Measurements from ENCODE around the gene NCOA5.

Gene NCOA5

DNA sequence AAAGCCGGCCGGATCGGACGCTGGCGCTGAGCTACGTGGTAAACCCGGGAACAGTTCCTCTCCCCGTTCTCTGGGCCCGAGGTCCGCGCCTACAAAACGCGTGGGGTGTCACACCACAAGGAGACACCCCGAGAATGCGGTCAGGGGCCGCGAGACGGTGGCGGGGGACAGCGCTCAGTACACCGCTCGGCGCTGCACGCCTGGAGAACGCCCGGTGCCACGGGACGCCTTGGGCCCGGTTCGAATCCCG lies 670 bp downstream of the NCOA5 start:
- FAIRE-seq: no peak

DNA sequence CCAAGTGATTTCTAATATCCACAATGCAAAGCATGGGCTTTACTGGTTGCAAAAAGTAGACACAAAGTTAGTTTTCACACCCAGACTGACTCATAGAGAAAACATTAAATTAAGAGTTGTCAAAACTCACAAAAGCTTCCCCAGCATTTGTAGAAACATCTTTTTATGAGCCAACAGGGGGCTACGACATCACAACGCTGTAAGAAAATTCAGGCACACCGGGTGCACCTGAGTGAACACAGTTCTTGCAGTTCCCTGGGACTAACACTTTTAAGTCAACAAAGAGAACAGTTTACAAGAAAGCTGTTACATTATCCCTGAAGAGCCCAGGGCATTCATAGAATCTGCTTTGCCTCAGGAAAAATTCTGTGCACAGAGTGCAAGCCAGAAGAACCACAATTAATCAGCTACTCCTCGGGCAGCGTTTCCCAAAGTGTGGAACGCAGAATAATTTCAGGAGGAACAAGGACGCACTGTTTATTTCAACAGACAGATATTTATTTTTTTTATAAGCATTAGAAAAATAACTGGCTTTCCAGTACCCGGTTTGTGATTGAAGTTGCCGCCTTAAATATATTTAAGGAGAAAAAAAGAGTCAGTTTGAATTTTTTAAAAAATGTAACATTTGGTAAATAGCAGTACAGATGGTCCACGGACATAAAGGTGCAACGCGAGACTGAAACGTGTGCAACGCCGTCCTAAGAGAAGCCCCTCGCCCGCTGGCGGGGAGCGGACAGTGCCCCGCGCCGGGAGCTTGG lies 1.2 kb downstream of the NCOA5 start:
- no peak for FAIRE-seq

DNA sequence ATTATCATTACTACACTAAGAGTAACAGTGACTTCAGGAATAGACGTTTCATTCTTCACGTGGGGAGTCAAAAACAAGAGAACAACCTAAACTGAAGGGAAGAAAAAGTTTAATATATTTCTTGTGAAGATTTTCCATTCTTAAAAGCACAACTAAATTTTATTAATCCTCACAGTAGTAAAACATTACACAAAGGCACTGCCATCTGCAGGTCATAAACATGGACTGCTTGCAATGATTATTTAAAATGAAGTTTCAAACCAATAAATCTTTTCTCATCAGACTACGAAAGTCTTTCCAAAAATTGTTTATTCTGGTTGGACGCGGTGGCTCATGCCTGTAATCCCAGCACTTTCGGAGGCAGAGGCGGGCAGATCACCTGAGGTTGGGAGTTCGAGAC lies 2.6 kb downstream of the NCOA5 start:
- FAIRE-seq: no peak

DNA sequence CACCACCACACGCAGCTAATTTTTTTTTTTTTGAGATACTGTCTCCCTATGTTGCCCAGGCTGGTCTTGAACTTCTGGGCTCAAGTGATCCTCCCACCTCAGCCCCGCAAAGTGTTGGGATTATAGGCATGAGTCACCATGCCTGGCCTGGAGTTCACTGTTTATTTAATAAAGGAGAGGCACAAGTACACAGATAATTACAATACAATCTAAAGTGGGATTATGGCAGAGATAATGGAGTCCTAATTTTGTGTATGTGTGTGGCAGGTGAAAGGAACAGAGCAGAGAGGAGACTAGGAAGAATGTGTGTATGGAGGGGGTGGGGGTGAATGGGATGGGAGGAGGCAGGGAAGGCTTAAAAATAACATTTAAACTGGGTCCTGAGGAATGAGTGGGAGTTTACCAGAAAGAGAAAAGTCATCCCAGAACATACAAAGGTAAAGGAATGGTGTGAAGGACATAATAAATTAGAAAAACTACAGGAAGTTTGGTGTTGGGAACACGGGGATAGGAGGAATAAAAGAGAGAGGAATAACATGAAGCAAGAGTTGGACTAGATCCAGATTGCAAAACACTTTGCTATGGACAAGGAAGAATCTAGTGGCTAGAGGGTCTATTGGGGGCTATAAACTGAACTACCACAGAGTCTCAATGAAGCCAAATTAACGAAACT lies 4.4 kb downstream of the NCOA5 start:
- no peak for FAIRE-seq

DNA sequence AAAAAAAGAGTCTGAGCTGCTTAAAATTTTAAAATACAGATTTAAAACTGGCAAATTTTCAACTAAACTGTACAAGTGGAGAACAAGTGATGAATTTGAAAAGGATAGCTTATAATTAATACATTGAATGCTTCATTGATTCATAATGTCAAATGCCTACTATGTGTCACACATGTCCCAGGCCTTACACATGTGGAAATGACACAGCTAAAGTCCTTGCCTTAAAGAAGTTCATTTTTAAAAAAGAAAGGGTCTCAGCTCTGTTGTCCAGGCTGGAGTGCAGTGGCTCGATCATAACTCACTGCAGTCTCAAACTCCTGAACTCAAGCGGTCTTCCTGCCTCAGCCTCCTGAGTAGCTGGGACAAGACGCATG lies 5.0 kb downstream of the NCOA5 start:
- no peak for FAIRE-seq

DNA sequence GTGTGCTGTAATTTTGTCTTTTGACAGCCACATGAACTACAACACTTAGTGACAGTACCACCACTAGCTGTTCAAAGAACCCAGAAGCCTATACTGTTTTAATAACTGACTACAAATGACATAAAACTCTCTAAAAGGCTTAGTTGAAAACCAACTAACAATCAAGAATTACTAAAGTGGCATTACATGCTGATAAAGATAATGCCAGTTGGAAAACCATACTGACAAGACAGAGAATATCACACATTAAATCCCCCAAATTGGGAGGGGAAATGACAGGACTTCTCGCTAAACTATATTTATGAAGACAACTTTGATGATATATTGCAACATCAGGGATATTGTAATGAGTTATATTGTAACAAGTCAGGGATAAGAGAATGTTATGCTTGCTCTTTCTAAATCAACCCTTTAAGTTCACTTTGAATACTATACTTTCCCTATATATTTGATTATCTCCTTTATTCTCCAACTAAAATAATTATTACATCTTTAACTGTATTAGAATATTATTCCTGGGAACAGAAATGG lies 6.2 kb downstream of the NCOA5 start:
- FAIRE-seq: no peak

DNA sequence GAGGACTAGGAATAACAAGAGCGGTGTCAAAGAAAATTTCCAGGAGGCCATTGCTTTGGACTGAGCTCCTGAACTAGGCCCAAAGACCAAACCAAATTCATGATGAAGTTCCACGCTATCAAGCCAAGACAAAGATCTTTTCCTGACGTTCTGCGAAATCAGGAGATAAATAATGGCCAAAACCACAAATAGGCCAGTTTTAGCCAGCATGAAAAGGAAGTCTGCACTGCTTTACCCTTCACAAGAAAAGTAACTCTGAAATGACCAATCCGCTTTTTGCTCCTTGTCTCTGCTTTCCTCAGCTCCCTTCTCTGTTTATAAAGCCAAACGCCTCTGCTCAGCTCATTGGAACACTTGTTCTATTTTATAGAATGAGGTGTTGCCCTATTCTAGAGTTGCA lies 6.7 kb downstream of the NCOA5 start:
- FAIRE-seq: no peak

DNA sequence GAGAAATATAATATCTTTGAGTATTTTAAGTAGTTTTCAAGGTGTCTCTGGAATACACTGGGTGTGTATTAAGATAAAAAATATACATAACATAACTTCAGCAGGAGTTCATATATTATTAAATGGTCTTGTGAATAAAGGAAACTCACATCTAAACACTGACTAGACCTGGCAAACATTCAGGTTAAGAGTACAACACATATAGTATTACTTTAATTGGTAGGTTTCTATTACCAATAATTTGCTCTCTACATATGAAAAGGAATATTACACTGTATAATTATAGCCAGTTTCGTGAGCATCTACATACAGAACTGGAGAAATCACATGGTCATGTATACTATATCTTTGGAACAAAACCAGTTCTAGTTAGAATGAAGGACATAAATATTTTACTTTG lies 8.7 kb downstream of the NCOA5 start:
- no peak for FAIRE-seq

DNA sequence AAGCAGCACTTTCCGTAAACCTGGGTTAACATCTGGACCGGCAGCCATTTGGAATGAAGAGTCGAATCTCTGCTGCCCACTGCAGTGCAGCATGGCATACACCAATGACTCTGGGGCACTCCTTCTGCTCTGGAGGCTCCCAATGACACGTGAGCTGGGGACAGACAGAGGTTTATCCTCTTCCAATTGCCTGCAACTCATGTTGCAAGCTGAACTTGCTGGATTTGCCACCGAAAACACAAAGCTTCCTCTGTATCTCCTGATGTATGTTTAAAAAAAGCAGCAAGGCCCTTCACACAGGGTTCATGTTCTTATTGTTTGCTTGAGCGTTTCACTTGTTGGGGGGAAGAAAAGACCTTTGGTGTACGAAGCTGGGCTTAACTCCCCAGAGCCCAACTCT lies 10.8 kb downstream of the NCOA5 start:
- FAIRE-seq: no peak

DNA sequence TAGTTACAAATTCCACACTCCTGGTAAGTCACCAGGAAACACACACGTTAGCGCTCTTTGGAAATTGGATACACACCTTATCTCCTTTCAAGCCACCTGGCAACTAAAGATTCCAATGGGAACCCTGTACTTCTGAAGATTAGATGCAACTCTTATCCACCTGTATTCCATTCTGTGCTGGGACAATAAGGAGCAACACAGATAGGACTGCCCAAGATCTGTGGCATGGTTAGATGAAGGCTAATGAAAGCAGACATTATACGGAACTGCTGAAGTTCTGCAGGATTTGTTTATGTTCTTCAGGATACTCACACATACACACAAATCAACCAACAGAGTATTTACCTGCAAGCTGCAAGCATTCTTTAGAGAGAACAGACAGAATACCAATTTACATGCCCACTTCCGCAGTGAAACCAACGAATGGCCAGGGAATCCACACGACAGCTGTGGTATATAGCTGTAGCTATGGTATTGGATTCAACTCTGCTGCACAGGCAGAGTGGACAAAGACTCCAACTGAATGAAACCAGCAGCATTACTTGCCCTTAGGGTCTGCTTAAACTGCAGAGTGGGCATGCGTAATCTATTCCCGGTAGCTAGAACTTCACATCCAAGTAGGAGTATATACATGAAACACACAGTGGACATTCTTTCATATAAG lies 12.0 kb downstream of the NCOA5 start:
- FAIRE-seq: no peak

DNA sequence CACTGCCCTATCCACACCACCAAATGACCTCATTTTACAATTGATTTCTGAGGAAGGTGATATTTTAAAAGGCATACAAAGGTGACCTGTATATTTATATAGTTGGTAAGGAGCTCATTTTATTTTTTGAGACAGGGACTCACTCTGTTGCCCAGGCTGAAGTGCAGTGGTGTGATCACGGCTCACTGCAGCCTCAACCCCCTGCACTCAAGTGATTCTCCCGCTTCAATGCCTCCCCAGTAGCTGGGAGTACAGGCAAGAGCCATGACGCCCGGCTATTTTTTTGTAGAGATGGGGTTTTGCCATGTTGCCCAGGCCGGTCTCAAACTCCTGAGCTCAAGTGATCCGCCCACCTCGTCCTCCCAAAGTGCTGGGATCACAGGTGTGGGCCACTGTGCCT lies 13.0 kb downstream of the NCOA5 start:
- no peak for FAIRE-seq

DNA sequence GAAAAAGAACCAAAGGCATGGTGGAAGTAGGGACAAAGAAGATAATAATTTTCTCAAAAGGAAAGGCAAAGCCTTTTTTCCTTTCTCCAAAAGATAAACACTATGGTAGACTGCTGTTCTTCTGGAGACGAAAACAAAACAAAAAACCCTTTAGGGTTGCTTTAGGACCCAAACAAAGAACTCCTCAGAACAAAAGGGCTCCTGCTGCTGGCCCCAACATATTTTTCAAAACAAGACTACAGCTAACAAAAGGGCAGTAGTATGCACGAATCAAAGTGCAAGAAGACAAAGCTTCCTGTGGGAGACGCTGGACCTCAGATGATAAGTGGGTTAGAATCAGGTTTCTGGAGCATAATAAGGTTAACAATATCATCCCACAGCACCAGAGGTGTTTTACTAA lies 15.8 kb downstream of the NCOA5 start:
- FAIRE-seq: no peak

DNA sequence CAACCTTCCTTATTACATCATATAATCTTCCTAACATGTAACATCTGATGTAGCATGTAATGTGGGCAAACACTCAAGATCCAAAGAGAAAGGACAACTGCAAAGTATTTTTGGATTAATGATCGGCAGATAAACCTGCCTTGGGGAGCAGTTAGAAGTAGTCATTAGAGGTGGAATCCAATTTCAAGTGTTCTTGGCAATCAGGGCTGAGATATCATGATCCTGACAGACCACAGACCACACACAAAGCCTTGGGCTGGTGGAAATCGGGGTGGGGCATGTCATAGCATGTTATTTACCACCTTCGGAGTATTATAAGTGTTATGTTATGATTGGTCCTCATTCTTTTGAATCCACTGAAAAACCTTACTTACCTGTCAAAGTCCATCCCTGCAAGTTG lies 16.3 kb downstream of the NCOA5 start:
- FAIRE-seq: no peak

DNA sequence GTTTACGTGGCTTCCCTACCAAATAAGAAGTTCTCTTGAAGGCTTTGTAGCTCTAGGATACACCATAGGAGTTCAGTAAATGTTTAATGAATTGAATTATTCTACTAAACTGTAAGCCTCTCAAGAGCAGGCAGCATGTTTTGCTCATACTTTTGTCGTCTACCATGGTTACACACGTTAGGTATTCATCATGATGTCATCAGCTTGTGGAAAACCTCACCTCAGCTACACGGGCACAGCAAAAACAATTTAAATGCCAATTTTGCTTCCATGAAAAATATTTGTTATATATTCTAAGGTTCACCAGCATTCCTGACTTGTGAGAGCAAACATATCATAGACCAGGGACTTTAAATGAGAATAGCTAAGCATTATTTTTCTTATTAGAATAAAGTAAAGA lies 16.7 kb downstream of the NCOA5 start:
- no peak for FAIRE-seq

DNA sequence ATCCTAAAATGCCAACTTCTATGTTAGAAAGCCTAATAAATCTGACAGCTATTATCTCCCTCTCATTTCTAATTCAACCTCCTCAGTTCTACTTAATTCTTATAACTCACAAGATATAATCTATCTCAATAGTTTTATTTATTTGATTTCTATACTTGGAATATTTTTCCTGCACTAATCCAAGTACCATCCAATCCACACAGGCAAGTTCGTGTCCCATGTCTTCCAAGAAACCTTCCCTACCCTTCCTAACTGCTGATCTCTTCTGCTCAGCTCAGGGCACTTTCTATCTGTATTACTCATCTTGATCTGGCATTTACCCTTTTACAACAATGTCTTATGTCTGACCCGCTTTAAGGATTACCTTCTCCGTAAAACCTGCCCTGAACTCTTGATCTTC lies 18.2 kb downstream of the NCOA5 start:
- no peak for FAIRE-seq

DNA sequence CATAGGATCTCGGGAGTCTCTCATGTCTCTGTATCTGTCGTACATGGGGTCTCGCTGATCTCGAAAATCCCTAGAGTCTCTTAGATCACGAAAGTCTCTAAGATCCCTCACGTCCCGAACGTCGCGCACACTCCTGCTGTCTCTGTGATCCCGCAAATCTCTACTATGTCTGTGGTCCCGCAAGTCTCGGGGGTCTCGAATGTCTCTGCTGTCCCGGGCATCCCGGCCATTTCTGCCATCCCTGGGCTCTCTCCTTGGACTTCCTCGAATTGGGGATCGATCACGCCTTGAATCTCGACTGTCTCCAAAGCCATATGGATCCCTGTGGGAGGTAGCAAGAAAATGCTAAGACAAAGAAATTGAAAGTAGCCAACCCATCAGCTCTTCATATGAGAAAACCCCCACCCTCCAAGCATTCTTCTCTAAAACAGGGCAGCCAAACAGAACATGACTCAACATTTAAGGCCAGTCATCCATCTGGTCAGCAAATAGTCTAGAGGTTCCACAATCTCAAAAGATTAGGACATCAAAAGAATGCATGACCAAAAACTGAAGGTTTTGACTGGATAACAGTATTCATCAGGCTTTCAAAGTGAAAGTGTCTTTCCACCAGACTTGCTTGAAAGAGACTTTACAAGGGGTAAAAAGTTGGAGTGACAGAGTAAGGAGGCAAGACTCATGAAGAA lies 19.4 kb downstream of the NCOA5 start:
- FAIRE-seq: no peak

DNA sequence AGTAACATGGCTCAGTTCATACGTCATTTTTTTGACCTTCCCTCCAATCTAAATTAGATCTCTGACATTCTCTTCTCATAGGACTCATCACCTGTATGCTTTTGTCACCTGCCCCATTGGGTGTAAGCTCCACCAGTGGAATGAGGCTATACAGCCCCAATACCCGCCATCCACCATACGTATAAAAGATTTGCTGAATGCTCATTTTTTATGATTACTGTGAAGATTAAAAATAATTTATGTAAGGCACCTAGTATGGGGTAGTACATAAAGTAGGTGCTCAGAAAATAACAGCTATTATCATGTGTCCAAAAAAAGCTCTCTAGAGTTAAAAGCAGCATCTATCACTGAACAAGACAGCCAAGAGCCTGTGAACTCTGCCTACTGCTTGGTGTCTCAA lies 24.1 kb downstream of the NCOA5 start:
- no peak for FAIRE-seq

DNA sequence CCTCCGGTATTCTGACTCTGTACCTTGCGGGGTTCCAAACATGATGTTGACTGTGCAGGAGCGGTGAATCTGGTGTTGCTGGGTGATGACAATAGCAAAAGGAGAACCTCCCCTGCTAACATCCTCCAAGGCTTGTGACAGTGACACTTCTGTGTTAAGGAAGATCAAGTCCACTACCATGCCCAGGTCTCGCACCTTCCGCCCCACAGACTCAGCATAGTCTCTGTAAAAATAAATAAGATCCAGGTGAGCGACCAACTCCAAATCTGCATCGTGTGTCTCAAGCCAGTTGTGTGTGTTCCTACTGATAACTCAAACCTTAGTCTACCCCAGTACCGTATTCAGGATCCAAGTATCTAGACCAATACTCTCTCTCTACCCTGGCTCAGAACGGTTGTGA lies 24.8 kb downstream of the NCOA5 start:
- no peak for FAIRE-seq

DNA sequence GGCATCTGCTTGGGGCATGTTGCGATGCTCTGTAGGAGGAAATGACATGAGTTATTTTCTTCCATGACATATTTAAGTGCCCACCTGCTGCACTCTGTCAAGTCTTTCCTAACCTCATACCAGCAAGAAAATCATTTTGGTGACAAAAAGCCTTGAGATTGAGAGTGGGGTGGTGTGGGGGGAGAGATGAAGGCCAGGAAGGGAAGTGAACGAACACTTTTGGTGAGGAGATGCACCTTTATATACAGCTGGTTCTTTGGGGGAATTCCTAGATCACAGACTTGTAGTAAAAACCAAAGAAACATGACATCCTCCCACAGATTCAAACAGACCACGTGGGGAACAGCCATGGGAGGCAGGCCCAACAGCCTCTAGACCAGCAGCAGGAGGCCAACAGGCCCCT lies 26.1 kb downstream of the NCOA5 start:
- no peak for FAIRE-seq

DNA sequence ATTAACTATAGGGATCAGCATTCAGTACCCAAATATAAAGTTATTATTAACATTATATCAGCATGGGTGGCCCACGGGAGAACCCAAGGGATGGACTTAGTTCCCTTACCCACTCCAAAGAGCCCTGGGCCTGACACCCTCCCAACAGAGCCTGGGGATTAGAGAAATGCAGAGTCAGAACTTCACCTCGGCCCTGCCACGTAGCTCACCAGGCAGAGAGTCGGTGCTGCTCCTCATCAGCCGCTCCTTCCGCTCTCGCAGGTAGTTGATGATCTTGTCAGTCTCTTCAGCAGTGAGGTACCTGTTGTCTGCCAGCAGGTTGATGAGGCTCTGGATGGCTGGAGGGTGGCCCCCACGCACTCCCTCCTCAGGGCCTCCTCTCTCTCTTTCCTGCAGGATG lies 26.6 kb downstream of the NCOA5 start:
- FAIRE-seq: no peak

DNA sequence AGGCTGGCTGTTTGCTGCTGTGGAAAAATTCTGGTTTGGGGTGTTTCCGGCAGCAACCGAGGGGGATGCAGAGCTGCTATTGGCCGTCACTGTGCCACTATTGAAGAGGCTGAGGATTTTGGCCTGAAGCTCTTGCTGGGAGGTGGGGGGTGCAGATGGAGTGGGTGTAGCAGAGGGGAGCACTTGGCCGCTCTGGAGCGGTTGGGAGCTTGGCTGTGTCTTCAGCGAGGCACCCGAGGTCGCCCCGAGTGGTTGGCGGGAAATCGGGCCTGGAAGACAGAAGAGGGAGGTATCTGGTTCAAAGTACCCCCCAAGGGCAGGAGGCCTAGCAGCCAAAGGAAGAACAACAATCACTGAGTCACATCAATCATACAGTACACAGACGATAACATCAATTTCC lies 27.1 kb downstream of the NCOA5 start:
- no peak for FAIRE-seq

DNA sequence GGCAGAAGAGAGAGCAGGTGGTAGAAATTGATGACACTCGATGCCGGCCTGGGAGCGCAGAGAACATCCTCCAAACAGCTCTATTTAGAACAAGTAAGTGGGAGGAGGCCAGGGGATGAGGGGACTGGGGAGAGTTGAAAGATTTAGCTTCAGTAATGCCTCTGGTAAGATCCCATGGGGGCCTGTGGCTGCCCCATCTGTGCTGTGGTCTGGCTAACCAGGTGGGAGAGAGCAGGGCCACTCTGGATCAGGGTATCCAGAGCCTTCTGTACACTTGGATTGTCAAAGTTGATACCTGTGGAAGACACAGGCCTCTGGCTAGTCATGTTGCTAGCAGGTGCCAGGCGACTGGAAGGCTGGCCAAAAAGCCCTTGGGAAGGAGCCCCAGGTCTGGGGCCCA lies 27.6 kb downstream of the NCOA5 start:
- no peak for FAIRE-seq

DNA sequence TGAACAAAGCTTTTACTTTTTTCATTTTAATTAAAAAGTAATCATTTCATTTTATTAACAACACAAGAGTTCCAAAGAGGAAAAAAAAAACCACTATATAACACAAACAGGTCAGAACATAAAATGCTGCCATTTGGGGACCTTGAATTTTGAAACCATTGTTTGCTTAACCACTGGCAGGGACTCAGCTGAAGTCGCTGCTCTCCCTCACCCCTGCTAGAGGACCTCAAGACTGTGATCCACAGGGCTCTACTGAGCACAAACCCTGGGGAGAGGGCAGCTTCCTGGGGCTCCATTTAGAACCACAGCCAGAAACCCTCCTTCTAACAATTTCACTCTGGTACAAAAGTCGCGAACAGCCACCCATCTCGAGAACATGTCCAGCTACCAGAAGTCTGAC lies 28.8 kb downstream of the NCOA5 start:
- no peak for FAIRE-seq
